ENCODE results near the gene FAM131C.

DNA sequence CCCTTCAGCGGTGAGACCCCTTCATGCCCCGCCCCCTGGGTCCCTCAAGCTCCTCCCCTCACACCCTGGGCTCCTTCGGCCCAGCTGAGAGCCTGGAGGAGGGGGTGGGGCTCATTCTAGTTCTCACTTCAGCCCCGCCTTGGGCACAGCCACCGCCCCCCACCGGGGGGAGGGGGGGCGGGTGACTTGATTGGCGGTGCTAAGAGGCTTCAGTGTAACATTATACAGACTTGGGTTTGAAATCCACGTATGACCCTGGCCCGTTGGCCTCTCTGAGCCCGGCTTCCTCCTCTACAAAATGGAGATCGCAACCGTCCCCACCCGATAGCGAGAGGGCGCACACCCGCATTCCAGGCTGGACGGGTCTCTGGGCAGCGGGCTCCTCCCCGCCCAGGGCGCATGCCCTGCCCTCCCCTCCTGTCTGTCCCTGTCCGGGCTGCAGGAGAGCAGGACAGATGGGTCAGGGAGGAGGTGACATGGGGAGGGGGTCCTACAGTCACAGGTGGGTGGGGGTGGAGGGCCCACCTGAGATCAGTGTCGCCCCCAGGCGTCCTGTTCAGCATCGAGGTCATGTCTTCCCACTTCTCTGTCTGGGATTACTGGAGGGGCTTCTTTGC, 24.8 kb downstream of the FAM131C start:
- TF ChIP-seq, protein P1, sequence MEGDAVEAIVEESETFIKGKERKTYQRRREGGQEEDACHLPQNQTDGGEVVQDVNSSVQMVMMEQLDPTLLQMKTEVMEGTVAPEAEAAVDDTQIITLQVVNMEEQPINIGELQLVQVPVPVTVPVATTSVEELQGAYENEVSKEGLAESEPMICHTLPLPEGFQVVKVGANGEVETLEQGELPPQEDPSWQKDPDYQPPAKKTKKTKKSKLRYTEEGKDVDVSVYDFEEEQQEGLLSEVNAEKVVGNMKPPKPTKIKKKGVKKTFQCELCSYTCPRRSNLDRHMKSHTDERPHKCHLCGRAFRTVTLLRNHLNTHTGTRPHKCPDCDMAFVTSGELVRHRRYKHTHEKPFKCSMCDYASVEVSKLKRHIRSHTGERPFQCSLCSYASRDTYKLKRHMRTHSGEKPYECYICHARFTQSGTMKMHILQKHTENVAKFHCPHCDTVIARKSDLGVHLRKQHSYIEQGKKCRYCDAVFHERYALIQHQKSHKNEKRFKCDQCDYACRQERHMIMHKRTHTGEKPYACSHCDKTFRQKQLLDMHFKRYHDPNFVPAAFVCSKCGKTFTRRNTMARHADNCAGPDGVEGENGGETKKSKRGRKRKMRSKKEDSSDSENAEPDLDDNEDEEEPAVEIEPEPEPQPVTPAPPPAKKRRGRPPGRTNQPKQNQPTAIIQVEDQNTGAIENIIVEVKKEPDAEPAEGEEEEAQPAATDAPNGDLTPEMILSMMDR (IDR thresholded peaks at IDR 0.05; ENCODE audit: poor library complexity, severe bottlenecking), result no peak
- no peak for TF ChIP-seq RAD21 (conservative IDR thresholded peaks at IDR 0.05)

All from neural cell (in vitro differentiated cells).